Fibroblast of mammary gland (primary cell): ENCODE measurements around the gene PBX1.

ENCODE experiments used
- DNase-seq: peaks from one replicate; pipeline ENCODE4 v3.0.0-alpha.2; 2010; ENCODE audit warnings: low read depth
- H3K4me3 ChIP-seq: 2 replicates; pipeline ENCODE4 v1.5.1; 2011; ENCODE audit warnings: low read depth, mild to moderate bottlenecking, low read length, moderate library complexity; ENCODE audit not compliant: control insufficient read depth
- TF ChIP-seq, protein P1 (sequence below): conservative IDR thresholded peaks from 2 replicates; pipeline ENCODE4 v1.5.1; 2011; ENCODE audit warnings: low read depth, low read length, inconsistent platforms; ENCODE audit not compliant: control insufficient read depth, insufficient read depth

PBX1 gene

GRCh38 chr1:164753521-164754077 is 194.6 kb downstream of the PBX1 start:
- DNase-seq: peak; percentile 54
- H3K4me3 ChIP-seq: no peak overlapping the region
- TF ChIP-seq, protein P1, sequence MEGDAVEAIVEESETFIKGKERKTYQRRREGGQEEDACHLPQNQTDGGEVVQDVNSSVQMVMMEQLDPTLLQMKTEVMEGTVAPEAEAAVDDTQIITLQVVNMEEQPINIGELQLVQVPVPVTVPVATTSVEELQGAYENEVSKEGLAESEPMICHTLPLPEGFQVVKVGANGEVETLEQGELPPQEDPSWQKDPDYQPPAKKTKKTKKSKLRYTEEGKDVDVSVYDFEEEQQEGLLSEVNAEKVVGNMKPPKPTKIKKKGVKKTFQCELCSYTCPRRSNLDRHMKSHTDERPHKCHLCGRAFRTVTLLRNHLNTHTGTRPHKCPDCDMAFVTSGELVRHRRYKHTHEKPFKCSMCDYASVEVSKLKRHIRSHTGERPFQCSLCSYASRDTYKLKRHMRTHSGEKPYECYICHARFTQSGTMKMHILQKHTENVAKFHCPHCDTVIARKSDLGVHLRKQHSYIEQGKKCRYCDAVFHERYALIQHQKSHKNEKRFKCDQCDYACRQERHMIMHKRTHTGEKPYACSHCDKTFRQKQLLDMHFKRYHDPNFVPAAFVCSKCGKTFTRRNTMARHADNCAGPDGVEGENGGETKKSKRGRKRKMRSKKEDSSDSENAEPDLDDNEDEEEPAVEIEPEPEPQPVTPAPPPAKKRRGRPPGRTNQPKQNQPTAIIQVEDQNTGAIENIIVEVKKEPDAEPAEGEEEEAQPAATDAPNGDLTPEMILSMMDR: no peak

DNA sequence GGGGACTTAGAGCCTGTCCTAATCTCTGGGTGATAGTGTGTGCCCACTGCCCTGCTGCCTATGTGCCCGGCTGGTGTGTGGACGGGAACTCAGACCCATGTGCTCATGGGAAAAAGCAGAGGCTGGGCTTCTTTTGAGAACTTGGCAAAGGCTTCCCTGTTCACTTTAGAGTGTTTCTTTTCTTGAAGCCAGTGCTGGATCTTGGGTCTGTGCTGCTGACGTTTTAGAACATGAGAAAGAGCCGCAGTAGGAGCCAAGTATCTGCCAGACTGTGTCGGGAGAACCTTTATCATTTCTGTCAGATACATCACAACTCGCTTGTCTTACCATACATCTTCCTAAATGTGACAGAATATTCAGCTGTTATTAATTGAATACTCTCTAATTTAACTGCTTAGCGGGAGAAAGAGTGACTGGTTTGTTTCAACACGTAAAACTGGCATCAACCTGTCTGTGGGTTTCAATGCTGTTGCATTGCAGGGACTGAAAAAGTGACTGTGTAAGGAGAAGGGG is 195.2 kb downstream of the PBX1 start:
- DNase-seq: peak; percentile 84
- TF ChIP-seq, protein P1: no peak

DNA sequence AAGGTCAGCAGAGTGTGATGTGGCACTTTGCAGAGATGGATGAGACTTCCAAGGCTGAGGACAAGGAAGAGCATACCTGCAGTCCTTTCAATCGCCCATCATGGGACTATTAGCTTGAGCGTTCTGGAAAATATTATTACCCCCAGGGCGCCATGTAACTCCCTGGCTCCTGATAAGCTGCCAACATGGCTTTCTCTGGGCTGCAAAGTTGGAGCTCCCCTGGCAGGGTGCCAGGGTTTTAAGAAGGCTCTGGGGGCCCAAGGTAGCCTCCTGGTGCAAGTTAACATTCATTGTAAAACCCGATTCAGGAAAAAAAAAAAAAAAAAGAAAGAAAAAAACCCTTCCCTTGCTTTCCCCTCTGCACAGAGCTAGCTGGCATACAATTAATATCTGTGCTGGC is 196.7 kb downstream of the PBX1 start:
- H3K4me3 ChIP-seq: no peak overlapping the region
- TF ChIP-seq, protein P1: no peak
- no peak for DNase-seq

More for the DNA sequence above, 195.2 kb downstream of the PBX1 start:
- no peak overlapping the region for H3K4me3 ChIP-seq

GRCh38 chr1:164756741-164757140 is 197.8 kb downstream of the PBX1 start:
- H3K4me3 ChIP-seq: no peak overlapping the region
- no peak for DNase-seq
- TF ChIP-seq, protein P1: no peak

GRCh38 chr1:164757625-164758024 is 198.6 kb downstream of the PBX1 start:
- H3K4me3 ChIP-seq: no peak overlapping the region
- TF ChIP-seq, protein P1: no peak
- DNase-seq: no peak

- DNase-seq: no peak
- TF ChIP-seq, protein P1: no peak
- no peak overlapping the region for H3K4me3 ChIP-seq
Measured at GRCh38 chr1:164759144-164759920, 200.3 kb downstream of the PBX1 start.
